ENCODE results near the gene GRAMD2A. TPM values are rescaled to one million over a fixed set of nuclear protein-coding genes. Genes with fewer than 3 reads are reported as not detected.

Gene GRAMD2A
- total RNA-seq, 4 donors from 2014 or later, result 0.39 to 0.64 TPM; not detected in 2

- no peaks in the 10 kb centered on the region for H3K9me3 ChIP-seq
- H3K27ac ChIP-seq, result no peak overlapping the region
- H3K4me3 ChIP-seq, result no peak overlapping the region
- TF ChIP-seq POLR2A (IDR thresholded peaks at IDR 0.05), result no peak
- TF ChIP-seq CTCF (IDR thresholded peaks at IDR 0.05), result no peak
- no peak for TF ChIP-seq POLR2AphosphoS5 (IDR thresholded peaks at IDR 0.05)
- no peak for TF ChIP-seq EP300 (IDR thresholded peaks at IDR 0.05)
- H3K4me1 ChIP-seq, result peaks cover 0 to 7% (median 2%) of the 10 kb centered on the region in 3 donors
- no peak for ATAC-seq
- no peaks in the 10 kb centered on the region for H3K36me3 ChIP-seq
- 92 to 95% methylated on average over 2 to 3 of the region's 3 CpGs for WGBS, 2 donors (ENCODE audit: low coverage in 1 of 2)
- H3K27me3 ChIP-seq, result no peaks in the 10 kb centered on the region
Measured at GRCh38 chr15:72146221-72146620, 51.4 kb downstream of the GRAMD2A start.

GRCh38 chr15:72141171-72142084 is 56.2 kb downstream of the GRAMD2A start:
- ATAC-seq, result no peak
- Histone ChIP-seq H3K27ac (peak overlapping the region in 2 of 4 donors; percentile 23 to 53), H3K36me3 (peaks cover 0 to 5% of the 10 kb centered on the region in 2 donors), H3K27me3 (no peaks in the 10 kb centered on the region), H3K4me3 (no peak overlapping the region), H3K9me3 (no peaks in the 10 kb centered on the region), H3K4me1 (peaks cover 0 to 14% (median 2%) of the 10 kb centered on the region in 3 donors)
- WGBS, 2 donors (ENCODE audit: low coverage in 1 of 2), result 36 to 62% methylated on average over 4 of the region's 4 CpGs
- TF ChIP-seq POLR2A (IDR thresholded peaks at IDR 0.05) (no peak), EP300 (IDR thresholded peaks at IDR 0.05) (no peak), CTCF (IDR thresholded peaks at IDR 0.05) (no peak), POLR2AphosphoS5 (IDR thresholded peaks at IDR 0.05) (no peak)

GRCh38 chr15:72140088-72140487 is 57.5 kb downstream of the GRAMD2A start:
- no peaks in the 10 kb centered on the region for H3K27me3 ChIP-seq
- WGBS, 2 donors (ENCODE audit: low coverage in 1 of 2), result 64 to 84% methylated on average over 2 to 3 of the region's 3 CpGs
- no peaks in the 10 kb centered on the region for H3K9me3 ChIP-seq
- H3K36me3 ChIP-seq, result peaks cover 0 to 5% of the 10 kb centered on the region in 2 donors
- H3K27ac ChIP-seq, result no peak overlapping the region
- no peak for TF ChIP-seq EP300 (IDR thresholded peaks at IDR 0.05)
- no peak for TF ChIP-seq POLR2A (IDR thresholded peaks at IDR 0.05)
- no peak for TF ChIP-seq CTCF (IDR thresholded peaks at IDR 0.05)
- TF ChIP-seq POLR2AphosphoS5 (IDR thresholded peaks at IDR 0.05), result no peak
- no peak overlapping the region for H3K4me3 ChIP-seq
- ATAC-seq, result no peak
- H3K4me1 ChIP-seq, result peaks cover 0 to 21% (median 2%) of the 10 kb centered on the region in 3 donors

- WGBS, 2 donors (ENCODE audit: low coverage in 1 of 2), result 100% methylated on average over 1 to 4 of the region's 4 CpGs
- Histone ChIP-seq H3K27me3 (no peaks in the 10 kb centered on the region), H3K36me3 (peaks cover 0 to 5% of the 10 kb centered on the region in 2 donors), H3K27ac (no peak overlapping the region), H3K4me1 (peaks cover 0 to 21% (median 2%) of the 10 kb centered on the region in 3 donors), H3K9me3 (no peaks in the 10 kb centered on the region), H3K4me3 (no peak overlapping the region)
- no peak for ATAC-seq
- TF ChIP-seq CTCF (IDR thresholded peaks at IDR 0.05) (no peak), POLR2AphosphoS5 (IDR thresholded peaks at IDR 0.05) (no peak), POLR2A (IDR thresholded peaks at IDR 0.05) (no peak), EP300 (IDR thresholded peaks at IDR 0.05) (no peak)
Measured at GRCh38 chr15:72139667-72140066, 57.9 kb downstream of the GRAMD2A start.
